Measurements from ENCODE around the gene ANK3.
"Not testable (repeated sequence)": the region's sequence is repeated elsewhere in the genome, so short reads cannot be mapped to it uniquely, and the experiment has no call there.

Gene ANK3

DNA sequence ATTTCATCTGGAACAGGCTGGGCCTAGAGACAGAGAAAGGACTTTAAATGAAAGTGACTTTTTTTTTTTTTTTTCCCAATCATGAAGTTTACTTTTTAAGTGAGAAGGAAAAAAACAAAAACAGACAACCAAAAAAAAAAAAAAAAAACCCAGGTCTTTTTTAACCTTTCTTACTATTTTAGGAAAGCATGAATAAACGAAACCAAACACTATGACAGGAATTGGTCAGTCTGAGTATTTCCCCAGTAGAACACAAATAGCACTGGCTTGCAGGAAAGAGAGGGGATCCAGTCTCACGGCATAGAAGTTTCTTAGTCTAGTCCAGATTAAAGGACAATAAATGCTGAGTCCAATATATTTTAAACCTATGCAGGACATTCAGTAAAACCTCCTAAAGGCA lies 302.8 kb downstream of the ANK3 start:
- DNase-seq (ENCODE audit: low spot score) = no peak

DNA sequence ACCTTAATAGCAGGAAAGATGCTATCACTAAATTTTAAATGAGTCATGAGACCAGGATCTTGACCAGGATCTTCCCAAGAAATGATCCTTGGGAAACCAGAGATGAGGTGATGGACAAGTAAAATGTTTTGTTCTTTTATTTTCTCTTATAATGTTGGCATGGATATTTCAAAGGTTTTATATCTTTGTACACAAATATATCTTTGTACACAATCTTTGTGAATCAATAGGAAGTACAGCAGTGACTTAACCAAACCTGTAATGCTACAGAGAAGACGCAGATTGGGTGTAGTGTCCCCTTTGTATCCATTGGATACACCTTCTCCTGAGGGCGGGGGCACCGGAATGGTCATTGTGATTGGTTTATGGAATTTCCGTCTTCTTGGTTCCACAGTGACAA lies 303.3 kb downstream of the ANK3 start:
- DNase-seq (ENCODE audit: low spot score) = no peak

DNA sequence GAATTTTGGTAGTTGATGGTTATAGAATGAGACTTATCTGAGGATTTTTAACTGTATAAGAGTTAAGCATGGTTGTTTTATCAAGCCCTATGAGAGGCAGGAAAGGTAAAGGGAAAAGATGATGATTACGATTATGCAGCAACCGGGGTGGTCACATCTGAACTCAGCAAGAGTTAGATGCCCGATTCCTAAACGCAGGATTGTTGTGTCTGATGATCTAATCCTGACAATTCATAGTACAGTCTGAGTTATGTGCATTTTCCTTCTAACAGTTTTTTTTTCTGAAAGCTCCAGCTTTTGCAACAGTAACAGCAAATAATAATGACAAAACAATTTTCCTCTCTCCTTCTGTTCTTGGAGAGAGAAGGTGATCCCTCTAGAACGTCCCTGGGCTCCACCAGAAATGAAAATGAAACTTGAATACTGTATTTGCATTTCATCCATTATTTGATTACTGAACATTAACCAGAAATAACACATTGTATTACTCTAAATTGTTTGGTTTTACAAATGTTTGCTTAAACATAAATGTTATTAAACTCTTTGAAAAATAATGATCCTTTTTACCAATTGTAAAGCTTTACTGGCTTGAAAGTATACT lies 306.8 kb downstream of the ANK3 start:
- DNase-seq (ENCODE audit: low spot score) = no peak

DNA sequence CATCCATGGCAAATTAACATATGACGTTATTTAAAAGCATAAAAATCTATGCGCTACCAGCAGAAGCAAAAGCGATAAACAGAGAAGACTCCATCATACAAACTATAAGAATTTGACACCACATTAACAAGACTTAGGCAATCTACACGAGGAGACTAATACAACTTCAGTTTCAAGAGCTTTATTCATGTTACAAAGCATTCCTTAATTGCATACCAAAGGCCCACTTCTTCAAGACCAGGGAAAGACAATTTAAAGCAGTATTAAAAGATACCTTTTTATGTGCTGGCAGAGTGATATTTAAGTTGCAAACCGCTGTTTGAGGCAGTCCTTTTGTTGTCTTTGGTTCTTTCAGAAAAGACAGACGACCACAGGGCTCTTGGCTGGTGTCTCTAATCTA lies 307.3 kb downstream of the ANK3 start:
- DNase-seq (ENCODE audit: low spot score) = no peak

DNA sequence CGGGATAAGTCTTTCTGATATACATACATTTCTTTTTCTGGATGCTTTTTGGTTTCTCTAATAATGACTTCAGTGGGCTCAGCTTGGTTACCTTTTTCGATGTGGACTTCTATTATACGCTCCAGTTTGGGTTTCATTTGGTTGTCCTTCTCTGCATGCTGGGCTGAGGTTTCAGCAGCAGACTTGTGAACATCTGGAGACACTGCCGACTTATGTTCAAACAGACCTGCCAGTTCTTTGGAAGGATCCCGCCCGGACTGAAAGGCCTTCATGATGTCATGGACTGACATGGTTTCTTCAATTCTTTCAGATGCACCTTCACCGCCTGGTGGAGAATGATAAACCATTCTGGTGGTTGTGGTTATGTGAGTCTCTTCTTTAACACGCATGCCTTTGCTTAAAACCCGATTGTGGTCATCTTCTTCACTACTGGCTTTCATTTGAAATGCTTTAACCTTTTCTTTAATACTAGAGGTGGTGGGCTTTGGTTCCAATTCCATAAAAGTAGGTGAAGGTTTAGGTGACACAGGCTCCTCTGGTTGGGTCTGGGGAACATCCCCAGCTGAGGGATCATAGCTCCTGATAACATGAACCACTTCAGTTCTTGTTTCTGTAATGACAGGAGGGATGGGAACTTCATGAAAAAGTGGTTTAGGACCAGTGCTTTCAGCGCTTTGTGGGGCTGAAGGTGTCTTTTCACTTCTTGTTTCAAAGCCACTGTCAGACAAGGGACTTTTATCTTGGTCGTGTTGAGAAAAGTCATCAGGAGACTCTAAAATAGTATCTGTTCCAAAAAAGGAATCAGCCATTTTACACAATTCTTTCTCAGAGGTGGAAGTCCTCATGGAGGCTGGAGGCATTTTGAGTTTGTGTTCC lies 315.7 kb downstream of the ANK3 start:
- DNase-seq (ENCODE audit: low spot score) = no peak

DNA sequence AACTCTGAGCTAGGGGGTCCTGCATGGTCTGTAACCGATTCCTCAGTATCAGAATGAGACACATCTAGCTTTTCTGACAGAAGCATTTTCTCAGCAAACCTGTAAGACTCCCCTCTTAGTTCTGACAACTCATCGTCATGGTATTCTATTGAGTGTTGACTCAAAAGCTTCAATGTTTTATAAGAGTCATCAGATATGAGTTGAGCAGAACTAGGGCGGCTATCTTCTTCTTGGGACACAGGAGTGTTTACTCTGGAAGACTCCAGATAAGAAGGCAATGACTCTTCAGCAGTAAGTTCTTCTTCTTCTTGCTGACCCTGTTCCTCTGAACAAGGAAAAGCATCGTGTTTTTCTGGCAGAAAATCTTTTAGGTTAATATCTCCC lies 316.3 kb downstream of the ANK3 start:
- no peak for DNase-seq (ENCODE audit: low spot score)

DNA sequence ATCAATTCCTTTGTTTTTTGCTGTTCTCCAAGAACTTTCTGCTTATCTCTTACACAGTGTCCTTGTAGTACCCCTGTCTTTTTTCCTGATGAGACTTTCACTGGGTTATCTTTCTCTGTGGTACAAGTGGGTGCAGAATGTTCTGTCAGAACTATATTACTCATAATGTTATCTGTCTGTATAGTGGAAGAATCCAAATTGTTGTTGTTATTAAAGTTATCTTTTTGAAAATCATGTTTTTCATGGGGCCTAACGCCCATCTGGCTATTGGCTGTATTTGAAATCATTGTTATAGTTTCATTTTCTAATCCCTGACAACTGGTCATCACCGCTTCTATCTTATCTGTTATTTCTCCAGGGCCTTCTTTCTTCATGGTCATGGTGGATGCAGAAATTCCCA lies 320.4 kb downstream of the ANK3 start:
- DNase-seq (ENCODE audit: low spot score) = no peak

DNA sequence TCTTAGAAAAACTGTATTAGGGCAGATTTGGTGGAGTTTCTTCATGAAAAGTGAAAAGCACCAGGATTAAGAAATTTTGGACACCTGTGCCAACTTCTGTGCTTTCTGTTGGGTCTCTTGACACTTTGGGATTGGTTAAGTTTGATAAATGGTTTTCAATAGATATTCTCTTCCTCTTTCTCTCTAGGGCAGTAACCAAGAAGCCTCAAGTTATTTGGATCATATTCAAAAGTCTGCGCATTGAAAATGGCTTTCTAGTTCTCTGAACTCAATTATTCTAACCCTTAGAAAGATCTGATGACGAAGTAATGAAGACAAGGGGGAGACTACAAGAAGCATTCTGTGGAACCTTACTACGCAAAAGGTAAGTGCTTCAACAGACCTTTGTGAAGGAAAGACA lies 339.3 kb downstream of the ANK3 start:
- no peak for DNase-seq (ENCODE audit: low spot score)

DNA sequence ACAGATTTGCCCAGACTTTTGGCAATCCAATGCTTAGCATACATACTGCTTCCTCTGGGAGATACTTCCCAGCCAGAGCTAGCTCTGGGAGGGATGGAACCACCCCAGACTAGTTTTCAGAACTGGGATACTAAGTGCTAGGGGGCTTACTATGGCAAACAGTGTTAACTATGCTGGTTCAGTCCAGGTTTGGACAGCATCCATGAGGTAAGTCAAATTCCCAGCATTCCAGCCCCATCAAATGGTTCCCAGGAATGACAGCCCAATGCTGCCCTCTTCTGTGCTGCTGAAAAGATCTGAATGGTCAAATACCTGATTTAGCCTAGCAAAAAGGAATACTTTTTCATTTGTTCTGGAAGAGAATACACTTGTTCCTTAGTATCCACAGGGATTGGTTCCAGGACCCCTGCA lies 341.6 kb downstream of the ANK3 start:
- no peak for DNase-seq (ENCODE audit: low spot score)

DNA sequence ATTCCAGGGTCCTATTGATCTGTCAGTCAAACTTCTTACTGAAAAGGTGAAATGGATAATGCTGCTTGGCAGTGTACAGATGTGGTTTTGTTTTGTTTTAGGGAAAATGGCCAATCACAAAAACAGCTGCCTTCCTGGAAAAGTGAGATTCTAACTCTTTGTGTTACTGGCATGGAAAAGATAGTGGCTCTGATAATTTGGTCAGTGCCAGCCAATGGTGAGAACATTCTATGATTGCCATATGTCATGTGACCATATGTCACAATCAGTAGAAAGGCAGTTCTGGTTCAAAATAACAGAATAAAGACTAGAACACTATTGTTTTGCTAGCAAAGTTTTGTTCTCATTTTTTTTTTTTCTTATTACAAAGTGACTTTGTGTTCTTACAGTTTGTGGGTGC lies 344.1 kb downstream of the ANK3 start:
- DNase-seq (ENCODE audit: low spot score) = no peak

DNA sequence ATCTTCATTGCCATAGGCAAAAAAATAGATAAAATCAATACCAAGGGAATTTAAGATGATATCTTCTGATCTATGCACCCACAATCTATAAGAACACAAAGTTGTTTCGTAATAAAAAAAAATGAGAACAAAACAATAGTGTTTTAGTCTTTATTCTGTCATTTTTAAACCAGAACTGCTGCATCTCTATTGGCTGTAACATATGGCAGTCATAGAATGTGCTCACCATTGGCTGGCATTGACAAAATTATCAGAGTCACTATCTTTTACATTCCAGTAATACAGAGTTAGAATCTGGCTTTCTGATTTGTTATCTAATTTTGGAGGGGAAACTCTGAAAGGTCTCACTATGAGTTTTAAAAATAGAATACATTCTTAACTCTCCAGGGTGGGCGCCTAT lies 344.7 kb downstream of the ANK3 start:
- DNase-seq (ENCODE audit: low spot score) = no peak

DNA sequence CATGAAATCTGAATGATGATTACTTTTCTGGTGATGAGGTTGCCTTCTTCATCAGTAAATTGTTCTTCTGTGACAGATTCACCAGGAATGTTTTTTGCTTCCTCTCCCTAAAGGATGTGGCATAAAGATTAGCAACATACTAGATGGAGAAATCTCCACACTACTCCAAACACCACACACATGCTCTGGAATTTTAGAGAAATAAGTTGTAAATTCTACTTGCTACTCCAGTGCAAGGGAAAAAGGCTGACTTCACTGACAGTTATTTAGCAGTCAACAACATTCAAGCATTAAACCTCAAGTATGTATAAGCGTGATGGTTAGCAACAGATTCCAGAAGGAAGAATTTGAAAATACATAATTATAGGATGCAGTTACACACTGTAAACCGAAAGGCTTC lies 345.4 kb downstream of the ANK3 start:
- DNase-seq (ENCODE audit: low spot score) = no peak

DNA sequence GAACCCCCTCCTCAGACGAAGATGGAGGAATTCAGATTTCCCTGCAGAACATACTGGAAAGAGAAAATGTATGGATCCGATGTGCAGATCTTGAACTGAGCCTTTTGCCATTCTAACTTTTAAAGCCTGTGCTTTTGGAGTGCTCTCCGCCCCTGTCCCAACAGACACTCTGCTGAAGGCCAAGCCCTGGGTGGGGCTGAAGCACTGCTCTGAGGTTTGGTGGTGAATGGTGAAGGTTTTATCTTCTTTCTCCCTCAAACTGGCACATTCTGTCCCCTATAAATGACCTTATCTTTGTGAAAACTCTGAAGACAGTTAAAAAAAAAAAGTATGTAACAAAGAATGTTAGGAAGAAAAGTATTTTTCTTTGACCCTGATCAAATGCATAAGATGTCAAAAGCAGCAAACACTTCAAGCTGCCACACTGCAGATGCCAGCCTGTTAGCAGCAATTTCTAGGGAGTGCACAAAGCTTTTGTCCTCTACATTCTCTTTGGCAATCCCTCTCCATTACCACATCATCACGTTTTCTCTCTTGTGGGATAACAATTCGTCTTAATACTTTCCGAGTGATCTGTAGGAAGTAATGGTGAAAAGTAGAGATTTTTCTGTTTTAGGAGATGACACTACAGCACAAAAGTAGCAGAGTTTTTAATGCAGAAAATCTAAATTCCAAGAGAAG lies 346.0 kb downstream of the ANK3 start:
- no peak for DNase-seq (ENCODE audit: low spot score)

DNA sequence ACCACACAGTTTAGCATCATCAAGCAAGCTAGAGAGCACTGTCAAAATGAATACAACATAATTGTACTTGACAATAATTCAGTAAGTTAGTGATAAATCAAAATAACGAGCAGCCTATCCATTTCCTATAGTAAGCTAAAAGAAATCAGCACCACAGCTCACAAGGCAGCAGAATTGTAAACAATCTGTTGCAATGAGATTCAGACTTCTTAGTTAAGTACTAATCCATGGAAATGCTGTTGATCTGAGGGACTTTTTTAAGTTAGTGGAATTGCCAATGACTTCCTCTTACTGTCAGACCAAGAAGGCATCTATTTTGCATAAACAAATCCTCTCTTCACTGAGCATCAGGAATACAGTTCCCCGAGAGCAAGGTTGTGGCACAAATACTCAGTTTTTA lies 346.8 kb downstream of the ANK3 start:
- DNase-seq (ENCODE audit: low spot score) = no peak

DNA sequence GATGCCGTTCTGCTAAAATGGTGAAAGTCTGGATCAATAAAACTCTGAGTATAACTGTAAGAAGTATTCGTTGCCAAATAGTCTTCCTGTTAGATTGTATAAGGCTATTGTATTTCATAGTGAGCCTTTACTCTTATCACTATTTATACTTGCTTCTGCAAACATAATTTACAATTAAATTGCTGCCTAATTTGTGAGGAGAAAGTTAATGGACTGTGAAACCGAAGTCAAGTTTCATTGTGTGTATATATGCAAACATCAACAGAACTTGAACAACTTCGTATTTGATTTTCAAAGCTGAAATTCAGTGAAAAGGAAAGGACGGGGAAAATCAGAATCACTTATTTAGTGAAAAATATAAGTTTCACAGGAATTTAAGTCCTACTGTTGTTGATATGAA lies 347.4 kb downstream of the ANK3 start:
- no peak for DNase-seq (ENCODE audit: low spot score)

DNA sequence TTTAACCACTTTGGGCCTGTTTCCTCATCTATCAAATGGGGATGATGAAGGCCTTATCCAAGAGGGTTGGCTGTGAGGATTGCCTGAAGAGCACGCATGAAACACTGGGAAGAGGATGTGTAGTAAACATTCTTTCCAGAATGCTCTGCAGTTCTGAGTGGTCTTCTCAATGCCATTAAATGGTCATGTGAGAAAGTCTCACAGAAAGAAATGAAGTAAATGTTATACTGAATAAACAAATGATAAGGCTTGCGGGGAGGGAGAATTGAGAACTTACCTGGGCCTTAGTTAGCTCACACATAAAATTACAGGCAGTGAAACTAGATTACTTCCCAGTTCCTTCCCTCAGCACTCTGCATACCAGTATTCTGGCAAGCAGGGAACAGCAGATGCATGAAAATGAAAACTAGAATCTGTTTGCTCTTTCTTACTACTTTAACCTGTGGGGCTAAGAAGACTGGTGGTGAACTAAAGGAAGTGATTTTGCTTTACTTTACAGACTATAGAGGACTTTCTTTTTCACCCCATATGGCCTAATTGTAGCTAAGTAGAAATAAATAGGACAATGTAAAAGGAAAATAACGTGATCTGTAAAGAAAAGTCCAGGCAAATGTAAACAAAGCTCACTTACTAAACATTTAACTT lies 348.1 kb downstream of the ANK3 start:
- no peak for DNase-seq (ENCODE audit: low spot score)

DNA sequence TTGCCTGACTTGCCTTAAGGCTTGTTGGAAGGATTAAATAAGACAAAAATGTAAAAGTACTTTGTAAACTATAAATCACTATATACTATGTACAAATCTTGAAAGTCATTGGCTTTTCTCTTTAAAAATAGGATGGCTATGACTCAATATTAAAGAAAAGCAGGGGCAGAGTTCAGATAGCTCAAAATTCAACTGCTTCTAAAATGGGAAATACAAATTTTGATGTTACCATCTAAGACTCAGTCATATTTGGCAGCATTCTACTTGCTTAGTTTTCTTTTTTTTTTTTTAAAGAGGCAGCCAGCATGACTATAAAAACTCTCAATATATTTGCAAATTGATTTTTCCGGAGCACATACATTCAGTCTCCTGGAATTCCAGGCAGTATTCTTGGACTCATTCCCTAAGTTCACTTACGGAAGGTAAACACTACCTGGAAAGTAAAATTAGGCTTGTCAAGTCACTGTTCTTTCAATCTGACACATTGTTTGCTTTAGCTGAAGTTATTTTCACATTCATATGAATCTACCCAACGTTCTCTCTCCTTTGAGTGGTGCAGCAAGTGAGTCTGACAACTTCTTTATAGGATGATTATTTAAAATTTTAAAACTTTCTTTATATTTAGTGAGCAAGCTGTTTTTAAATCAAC lies 349.5 kb downstream of the ANK3 start:
- no peak for DNase-seq (ENCODE audit: low spot score)

DNA sequence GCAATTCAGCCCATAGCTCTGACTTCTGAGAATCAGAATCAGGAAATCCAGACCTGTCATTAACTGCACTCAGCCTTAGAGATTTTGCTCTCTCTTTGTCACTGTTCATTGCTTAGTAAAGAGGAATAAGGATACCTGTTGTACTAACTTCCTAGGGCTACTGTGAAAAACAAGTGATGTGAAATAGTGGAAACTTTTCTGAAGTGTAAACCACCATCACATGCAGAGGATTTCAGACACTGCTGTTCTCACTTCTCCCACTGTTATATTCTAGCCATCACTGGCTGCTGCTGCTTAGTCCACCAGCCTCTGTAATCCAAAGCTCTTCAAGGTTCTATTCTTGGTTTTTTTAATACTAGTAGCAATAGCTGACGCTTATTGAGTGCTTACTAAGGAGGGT lies 353.7 kb downstream of the ANK3 start:
- DNase-seq (ENCODE audit: low spot score) = no peak

DNA sequence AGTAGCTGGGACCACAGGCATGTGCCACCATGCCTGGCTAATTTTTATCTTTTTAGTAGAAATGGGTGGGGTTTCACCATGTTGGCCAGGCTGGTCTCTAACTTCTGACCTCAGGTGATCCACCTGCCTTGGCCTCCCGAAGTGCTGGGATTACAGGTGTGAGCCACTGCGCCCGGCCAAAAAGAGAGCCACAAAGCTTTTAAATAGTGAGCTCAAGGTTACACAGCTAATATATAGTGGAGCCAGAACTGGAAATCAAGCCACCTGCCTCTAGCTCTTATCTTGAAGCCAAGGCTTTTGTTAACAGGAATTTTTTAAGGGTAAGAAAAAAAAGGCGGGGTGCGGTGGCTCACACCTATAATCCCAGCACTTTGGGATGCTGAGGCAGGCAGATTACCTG lies 354.3 kb downstream of the ANK3 start:
- not testable (repeated sequence) for DNase-seq (ENCODE audit: low spot score)

DNA sequence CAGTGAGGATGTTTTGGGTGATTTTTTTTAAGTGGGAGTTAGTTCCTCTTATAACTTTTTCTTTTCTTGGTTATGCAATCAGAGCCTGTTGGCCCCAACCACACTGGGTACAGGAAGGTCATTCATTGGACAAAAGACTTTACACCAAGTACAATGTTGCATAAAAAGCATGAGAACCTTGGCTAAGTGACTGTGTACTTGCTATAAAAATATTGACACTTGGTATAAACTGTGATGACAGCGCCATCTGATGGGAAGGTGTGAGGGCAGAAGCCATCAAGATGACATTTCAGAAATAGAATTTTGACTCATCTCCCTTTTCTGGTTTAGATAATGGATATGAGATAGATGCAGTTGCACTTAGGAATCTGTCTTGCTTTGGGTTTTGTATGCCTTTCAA lies 357.0 kb downstream of the ANK3 start:
- no peak for DNase-seq (ENCODE audit: low spot score)

DNA sequence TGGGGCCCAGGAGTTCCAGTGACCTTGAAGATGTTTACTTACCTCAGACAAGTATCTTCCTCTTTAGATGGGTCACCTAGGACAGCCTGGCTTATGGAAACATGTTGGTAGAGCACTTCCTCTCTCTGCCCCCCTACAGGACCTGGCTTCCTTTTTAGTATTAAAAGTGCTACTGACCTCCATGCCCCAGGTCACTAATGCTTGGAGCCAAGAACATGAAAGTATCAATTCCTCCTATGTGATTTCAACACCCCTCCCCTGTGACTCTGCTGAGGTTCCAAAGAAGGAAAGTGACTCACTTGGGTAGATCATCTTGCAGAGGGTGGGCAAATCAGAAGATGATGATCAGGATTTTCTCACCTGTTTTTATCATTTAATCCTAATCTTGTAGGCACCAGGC lies 358.0 kb downstream of the ANK3 start:
- DNase-seq (ENCODE audit: low spot score) = no peak

DNA sequence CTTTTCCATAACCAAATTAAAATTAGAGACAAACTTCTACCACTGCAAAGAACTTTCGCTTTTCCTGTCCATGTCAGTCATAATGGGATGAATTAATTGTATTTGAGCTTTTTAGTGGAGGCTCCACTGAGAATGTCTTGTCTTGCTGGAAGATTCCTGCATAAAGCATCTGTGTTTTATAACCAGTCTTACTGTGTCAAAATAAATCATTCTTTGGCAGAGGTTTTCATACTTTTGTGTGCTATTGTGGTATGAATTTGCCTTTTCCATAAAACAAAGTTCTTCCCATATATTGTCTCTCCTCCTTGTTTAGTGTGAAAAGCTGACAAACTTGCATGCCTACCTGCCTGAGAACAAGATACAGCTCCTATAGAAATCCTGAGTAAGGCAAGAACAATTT lies 358.5 kb downstream of the ANK3 start:
- no peak for DNase-seq (ENCODE audit: low spot score)

Data from left forelimb (tissue), 1 donor.